HG03064 (cell line): ENCODE results near the gene KIF4B.
"Not testable (repeated sequence)": the region's sequence is repeated elsewhere in the genome, so short reads cannot be mapped to it uniquely, and the experiment has no call there.

Experiments
- ATAC-seq: cut with Tn5 transposase; IDR thresholded peaks from one replicate; pipeline ENCODE4 v1.9.1; 2021; ENCODE audit warnings: low read depth; ENCODE audit not compliant: unreplicated experiment

KIF4B gene, protein sequence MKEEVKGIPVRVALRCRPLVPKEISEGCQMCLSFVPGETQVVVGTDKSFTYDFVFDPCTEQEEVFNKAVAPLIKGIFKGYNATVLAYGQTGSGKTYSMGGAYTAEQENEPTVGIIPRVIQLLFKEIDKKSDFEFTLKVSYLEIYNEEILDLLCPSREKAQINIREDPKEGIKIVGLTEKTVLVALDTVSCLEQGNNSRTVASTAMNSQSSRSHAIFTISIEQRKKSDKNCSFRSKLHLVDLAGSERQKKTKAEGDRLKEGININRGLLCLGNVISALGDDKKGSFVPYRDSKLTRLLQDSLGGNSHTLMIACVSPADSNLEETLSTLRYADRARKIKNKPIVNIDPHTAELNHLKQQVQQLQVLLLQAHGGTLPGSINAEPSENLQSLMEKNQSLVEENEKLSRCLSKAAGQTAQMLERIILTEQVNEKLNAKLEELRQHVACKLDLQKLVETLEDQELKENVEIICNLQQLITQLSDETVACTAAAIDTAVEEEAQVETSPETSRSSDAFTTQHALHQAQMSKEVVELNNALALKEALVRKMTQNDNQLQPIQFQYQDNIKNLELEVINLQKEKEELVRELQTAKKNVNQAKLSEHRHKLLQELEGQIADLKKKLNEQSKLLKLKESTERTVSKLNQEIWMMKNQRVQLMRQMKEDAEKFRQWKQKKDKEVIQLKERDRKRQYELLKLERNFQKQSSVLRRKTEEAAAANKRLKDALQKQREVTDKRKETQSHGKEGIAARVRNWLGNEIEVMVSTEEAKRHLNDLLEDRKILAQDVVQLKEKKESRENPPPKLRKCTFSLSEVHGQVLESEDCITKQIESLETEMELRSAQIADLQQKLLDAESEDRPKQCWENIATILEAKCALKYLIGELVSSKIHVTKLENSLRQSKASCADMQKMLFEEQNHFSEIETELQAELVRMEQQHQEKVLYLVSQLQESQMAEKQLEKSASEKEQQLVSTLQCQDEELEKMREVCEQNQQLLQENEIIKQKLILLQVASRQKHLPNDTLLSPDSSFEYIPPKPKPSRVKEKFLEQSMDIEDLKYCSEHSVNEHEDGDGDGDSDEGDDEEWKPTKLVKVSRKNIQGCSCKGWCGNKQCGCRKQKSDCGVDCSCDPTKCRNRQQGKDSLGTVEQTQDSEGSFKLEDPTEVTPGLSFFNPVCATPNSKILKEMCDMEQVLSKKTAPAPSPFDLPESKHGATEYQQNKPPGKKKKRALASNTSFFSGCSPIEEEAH

GRCh38 chr5:155013526-155013925, at the start of gene KIF4B:
Gene KIF4B, plus strand, starts transcription at chr5:155013755. Its CDS starts 105 bp downstream, at chr5:155013860.
- ATAC-seq, result no peak

DNA sequence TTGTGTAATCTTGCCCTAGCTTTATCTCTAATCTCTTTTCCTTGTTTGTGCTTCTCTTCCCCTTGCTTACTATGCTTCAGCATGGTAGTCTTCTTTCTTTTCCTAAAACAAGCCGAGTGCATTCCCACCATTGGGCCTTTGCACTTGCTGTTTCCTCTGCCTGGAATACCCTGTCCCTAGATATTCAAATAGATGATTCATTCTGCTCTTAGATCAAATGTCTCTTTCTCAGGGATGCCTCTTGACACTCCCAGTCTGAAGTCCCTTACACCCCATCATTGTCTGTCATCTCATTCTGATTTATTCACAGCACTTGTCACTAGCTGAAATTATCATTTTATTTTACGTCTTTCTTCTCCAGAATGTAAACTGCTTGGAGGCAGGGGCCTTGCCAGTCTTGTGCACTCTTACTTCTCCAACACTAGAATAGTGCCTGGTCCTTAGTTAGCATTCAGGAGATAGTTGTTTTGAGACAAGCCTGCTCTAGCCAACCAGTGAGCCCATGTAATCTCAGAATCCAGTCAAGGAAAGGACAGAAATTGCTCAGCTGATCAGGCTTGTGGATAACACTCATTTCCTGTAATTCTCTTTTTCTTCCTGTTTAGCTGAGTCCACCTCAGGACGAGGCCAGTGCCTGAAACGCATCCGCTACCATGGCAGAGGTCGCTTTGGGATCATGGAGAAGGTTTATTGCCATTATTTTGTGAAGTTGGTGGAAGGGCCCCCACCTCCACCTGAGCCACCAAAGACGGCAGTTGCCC, 47.3 kb upstream of the KIF4B start:
- ATAC-seq, result no peak

DNA sequence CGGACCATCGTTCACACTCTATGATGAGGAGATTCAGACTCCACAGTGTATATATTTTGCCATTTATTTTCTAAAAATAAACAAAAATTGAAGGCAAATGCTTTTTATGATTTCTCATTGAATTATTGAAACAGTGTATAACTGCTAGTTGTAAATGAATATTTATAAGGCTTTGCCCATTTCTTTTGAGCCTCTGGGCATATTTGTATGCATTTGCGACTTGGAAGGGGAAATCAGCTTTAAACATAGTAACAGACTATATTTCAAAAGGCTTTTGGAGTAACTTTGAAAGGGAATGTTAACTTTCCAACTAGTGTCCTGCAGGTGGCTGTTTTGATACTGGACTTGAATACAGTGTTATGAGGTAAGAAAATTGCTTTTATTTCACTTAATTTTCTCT, 46.7 kb upstream of the KIF4B start:
- no peak for ATAC-seq

DNA sequence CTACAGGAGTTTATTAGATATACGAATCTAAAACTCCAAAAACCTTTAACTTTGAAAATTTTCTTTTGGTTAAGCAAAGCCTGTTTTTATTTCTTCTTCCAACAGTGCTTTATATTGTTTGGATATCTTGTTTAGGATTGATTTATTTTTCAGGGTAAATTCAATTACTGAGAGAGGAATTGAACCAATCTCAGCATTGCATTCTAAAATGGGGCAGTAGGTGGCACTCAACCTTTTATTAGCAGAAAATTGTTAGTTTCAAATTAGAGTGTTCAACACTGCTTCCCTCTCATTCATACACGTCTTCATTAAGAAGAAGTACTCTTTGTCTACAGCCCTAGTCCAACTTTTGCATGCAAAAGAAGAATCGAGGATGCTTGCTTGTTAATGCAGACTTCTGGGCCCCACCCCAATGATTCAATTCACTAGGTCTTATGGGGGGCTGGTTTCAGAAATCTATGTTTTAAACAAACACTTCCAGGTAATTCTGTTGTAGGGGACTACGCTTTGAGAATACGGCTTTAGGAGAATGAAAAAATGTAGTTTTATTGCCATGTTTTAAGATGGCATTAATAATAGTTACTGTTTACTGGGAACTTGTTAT, 46.0 kb upstream of the KIF4B start:
- no peak for ATAC-seq

GRCh38 chr5:154968953-154969352, 44.6 kb upstream of the KIF4B start:
- no peak for ATAC-seq

- no peak for ATAC-seq
Measured at GRCh38 chr5:154970759-154971158, 42.8 kb upstream of the KIF4B start.

DNA sequence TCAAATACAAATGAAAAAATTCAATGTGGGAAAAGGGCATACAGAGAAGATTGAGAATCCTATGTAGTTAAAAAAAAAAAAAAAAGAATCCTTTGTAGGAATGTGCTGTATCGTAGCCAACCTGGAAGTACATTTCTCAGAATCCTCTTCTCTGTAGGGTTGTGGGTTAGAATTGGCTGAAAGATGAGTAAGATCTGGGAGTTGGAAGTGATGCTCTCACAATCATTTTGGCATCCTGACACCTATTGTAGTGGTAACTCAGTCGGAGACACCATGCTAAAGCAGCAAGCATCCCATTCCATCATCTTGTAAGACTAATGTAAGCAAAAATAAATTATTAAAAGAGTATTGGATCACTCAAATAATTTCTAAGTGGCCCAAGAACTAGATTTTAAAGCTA, 42.1 kb upstream of the KIF4B start:
- ATAC-seq, result no peak

DNA sequence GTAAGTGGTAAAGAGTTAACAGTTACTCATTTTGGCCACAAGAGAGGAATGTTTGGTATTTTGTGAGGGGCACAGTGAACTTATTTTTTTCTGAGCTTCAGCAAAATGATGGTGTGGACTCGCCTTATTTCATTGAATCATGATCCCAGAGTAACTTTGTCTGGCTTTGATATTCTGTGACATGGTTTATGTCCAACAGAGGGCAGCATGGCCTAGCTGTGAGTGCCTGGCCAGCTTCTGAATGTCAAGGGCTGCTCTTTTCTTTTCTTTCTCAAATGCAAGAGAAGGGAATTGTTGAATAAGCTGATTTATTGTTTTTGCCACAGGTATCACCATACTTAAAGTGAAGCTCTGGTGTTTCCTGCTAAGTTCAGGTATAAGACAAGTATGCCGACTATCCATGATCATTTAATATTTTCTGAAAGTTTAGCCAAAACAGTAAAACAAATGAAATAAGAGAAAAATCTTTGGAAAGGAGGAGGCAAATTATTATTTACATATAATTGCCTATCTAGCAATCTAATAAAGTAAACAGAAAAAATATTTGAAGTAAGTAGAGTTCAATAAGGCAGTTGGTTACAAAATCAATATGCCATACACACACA, 41.0 kb upstream of the KIF4B start:
- ATAC-seq, result no peak

- not testable (repeated sequence) for ATAC-seq
Measured at GRCh38 chr5:154976082-154976481, 37.5 kb upstream of the KIF4B start.

DNA sequence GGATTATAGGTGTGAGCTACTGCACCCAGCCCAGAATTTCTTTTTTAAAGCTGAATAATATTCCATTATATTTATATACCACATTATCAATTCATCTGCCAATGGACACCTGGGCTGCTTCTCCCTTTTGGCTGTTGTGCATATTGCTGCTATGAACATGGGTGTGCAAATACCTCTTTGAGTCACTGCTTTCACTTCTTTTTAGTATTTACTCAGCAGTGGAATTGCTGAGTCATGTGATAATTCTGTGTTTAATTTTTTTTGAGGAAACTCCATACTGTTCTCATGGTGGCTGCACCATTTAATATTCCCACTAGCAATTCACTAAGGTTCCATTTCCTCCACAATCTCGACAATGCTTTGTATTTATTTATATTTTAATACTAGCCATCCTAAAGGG, 36.1 kb upstream of the KIF4B start:
- ATAC-seq, result no peak

DNA sequence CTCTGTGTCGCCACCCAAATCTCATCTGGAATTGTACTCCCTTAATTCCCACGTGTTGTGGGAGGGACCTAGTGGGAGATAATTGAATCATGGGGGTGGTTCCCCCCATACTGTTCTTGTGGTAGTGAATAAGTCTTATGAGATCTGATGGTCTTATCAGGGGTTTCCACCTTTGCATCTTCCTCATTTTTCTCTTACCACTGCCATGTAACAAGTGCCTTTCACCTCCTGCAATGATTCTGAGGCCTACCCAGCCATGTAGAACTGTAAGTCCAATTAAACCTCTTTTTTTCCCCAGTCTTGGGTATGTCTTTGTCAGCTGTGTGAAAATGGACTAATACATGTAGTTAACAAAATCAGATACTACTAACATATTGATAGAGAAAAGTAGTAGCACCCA, 35.3 kb upstream of the KIF4B start:
- ATAC-seq, result not testable (repeated sequence)

GRCh38 chr5:154984946-154985516, 28.5 kb upstream of the KIF4B start:
- no peak for ATAC-seq

DNA sequence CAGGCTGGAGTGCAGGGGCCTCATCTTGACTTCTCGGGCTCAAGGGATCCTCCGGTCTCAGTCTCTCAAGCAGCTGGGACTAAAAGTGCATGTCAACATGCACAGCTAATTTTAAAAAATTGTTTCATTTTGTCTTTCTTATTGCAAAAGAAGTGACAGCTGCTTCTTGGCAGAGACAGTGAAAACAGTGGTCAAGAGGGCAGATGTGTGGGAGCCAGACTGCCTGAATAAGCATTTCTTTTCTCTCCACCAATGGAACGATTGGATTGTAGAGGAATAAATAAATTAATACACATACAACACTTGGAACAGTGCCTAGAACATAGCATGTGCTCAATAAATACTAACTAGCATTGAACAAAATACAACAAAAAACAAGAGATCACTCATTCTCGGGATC, 27.4 kb upstream of the KIF4B start:
- ATAC-seq, result no peak

- ATAC-seq, result no peak
Measured at GRCh38 chr5:154989626-154990025, 23.9 kb upstream of the KIF4B start.

- ATAC-seq, result no peak
Measured at GRCh38 chr5:154993461-154993860, 20.1 kb upstream of the KIF4B start.

- no peak for ATAC-seq
Measured at GRCh38 chr5:154995679-154996078, 17.9 kb upstream of the KIF4B start.

- ATAC-seq, result no peak
Measured at GRCh38 chr5:154997746-154998145, 15.8 kb upstream of the KIF4B start.

DNA sequence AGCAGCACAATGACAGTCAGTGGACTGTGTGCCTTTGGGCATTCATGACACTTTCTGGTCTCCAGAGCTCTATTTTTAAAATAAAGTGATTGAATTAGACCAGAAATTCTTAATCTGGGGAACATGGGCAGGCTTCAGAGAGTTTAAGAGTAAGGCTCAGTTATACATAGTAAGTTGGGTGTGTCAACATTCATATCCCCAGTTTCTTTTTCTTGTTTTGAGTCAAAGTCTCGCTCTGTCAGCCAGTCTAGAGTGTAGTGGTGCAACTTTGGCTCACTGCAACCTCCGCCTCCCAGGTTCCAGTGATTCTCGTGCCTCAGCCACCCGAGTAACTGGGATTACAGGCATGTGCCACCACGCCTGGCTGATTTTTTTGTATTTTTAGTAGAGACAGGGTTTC, 13.7 kb upstream of the KIF4B start:
- ATAC-seq, result no peak

- no peak for ATAC-seq
Measured at GRCh38 chr5:155001523-155001922, 12.0 kb upstream of the KIF4B start.
